Measurements from ENCODE around the gene PPP6R2.

GRCh38 chr22:50470491-50470890 lies 127.4 kb downstream of the PPP6R2 start:
- TF ChIP-seq CTCF (IDR thresholded peaks at IDR 0.05 in 2 of 3, conservative IDR thresholded peaks at IDR 0.05 in 1 of 3; ENCODE audit: insufficient read depth in 2 of 3, low read depth in 1 of 3, low read length in 3 of 3) (no peak), ZNF3 (CRISPR knock-in tag; IDR thresholded peaks at IDR 0.05) (no peak), EP300 (IDR thresholded peaks at IDR 0.05; ENCODE audit: low read length) (no peak), CREB1 (IDR thresholded peaks at IDR 0.05) (no peak), CREB1 (CRISPR knock-in tag; IDR thresholded peaks at IDR 0.05) (no peak), POLR2A (conservative IDR thresholded peaks at IDR 0.05) (no peak)
